Ovary (tissue), 10 donors: ENCODE results near the gene DAG1. TPM values are rescaled to one million over a fixed set of nuclear protein-coding genes. Genes with fewer than 3 reads are reported as not detected.

ENCODE experiments used
- DNase-seq, 5 donors: peaks; one replicate each; pipeline ENCODE4 v3.0.0-alpha.2; 2019 to 2020
- H3K27ac ChIP-seq, 2 donors: fragments of 200-600 bp; one replicate each; pipeline versions ENCODE4 v1.5.1 to v1.8.0; 2019 to 2022
- H3K27me3 ChIP-seq: fragments of 200-600 bp; one replicate; pipeline ENCODE4 v1.8.0; 2022
- H3K36me3 ChIP-seq: fragments of 200-600 bp; sonication (generic); one replicate; pipeline ENCODE4 v1.5.1; 2019
- H3K4me1 ChIP-seq: one replicate; pipeline ENCODE4 v1.8.1; 2013; ENCODE audit warnings: mild to moderate bottlenecking, moderate library complexity; ENCODE audit not compliant: insufficient read depth
- H3K4me3 ChIP-seq: fragments of 200-600 bp; sonication (generic); one replicate; pipeline ENCODE4 v1.5.1; 2017
- H3K9me3 ChIP-seq, 2 donors: fragments of 200-600 bp in 1 of 2; sonication (generic) in 1 of 2; one replicate each; pipeline versions ENCODE4 v1.5.1 to v1.8.1; 2013 to 2019; ENCODE audit warnings: mild to moderate bottlenecking in 1 of 2, moderate library complexity in 1 of 2
- CTCF ChIP-seq, 3 donors: fragments of 450-650 bp in 2 of 3; fragments of 200-600 bp in 1 of 3; IDR thresholded peaks; one replicate each; pipeline versions ENCODE4 v1.5.1 to v1.8.0; 2016 to 2022; ENCODE audit warnings: antibody characterized with exemption in 3 of 3, mild to moderate bottlenecking in 1 of 3
- EP300 ChIP-seq: sonication (generic); formaldehyde crosslinking; IDR thresholded peaks from one replicate; pipeline ENCODE4 v1.6.1; 2017; ENCODE audit warnings: antibody characterized with exemption
- POLR2A ChIP-seq: fragments of 450-650 bp; IDR thresholded peaks from one replicate; pipeline ENCODE4 v1.6.1; 2017; ENCODE audit warnings: antibody characterized with exemption, mild to moderate bottlenecking, moderate library complexity
- WGBS, 3 donors: extraction: QIAGEN DNeasy Blood & Tissue Kit in 1 of 3; methylation state at CpG; one replicate each; pipeline versions ENCODE4 v1.1.5 to v1.1.7; 2013 to 2017; 5-methylcytosine and 5-hydroxymethylcytosine counted together
- intact Hi-C, 4 donors: fragments of 100-400 bp; cut with DNase I; formaldehyde crosslinking; loops; one replicate each; pipeline versions ENCODE4 v1.11.0 to v1.15.1; 2022 to 2023
- long read RNA-seq, 3 donors: library from polyadenylated mRNA in 2 of 3; unstranded in 2 of 3; transcript quantifications; one replicate each; pipeline ENCODE4 v2.0.0 and lab custom pipeline, GENCODE V29; 2021 to 2026
- polyA plus RNA-seq, 2 donors: library from polyadenylated mRNA; stranded (reverse); fragments of 200-250 nt in 1 of 2; fragments of 350-450 nt in 1 of 2; fragmentation: Illumina TruSeq in 1 of 2; extraction: RNeasy Lipid Tissue Mini Kit (QIAGEN cat#74804) in 1 of 2; gene quantifications; one replicate each; pipeline ENCODE4 v1.2.3, GENCODE V29; 2013 to 2014
- total RNA-seq, 7 donors: library from RNA; depleted of rRNA in 2 of 7; stranded (reverse); fragments of >200 nt in 2 of 7; fragmentation: NEBNext Ultra II Directional in 3 of 7; extraction: Animal tissue kit (Norgen Biotek cat#: 25700) in 3 of 7; gene quantifications; one replicate each; pipeline versions ENCODE4 v1.1.0 to v1.2.4, GENCODE V29; 2016 to 2023
- donor health status: DM: no; HTN: no; CAD: no; lungs with moderate emphysema.
- donor health status: DM: no; HTN: no; CAD: no.
- donor health status: Bipolar disorder and iron deficiency.
- donor health status: DM: yes; HTN: yes; CAD: no.
- donor health status: DM: no; HTN: no; CAD: no.
- donor health status: DM: yes; HTN: yes; CAD: no.

DAG1 gene
- total RNA-seq (10 to 100 TPM; 22.1 to 90.7 (median 61.8) TPM), polyA plus RNA-seq (10 to 100 TPM; 35.5 to 43.1 TPM)
- long read RNA-seq, donor 1, full-length matches to known transcripts, result 2 of 38 reads
- long read RNA-seq, donor 1, partial matches to known transcripts, result 0 of 38 reads
- long read RNA-seq, donor 1, other reads (novel, unspliced or antisense), result 36 of 38 reads
- long read RNA-seq, donor 2, full-length matches to known transcripts, result 18 of 18 reads
- long read RNA-seq, donor 2, partial matches to known transcripts, result 0 of 18 reads
- long read RNA-seq, donor 2, other reads (novel, unspliced or antisense), result 0 of 18 reads
- long read RNA-seq, donor 3, full-length matches to known transcripts, result 19 of 44 reads
- long read RNA-seq, donor 3, partial matches to known transcripts, result 0 of 44 reads
- long read RNA-seq, donor 3, other reads (novel, unspliced or antisense), result 25 of 44 reads

GRCh38 chr3:49469936-49470713, at the start of gene DAG1:
TSS of gene DAG1 (plus strand) at chr3:49470267. CDS start at chr3:49510535, 40,268 bp downstream.
- Histone ChIP-seq H3K4me1 (peaks cover 18% of the 10 kb centered on the region), H3K27me3 (no peaks in the 10 kb centered on the region), H3K27ac (peak within 1 kb of the TSS; percentile 78 to 98), H3K4me3 (peak within 1 kb of the TSS; percentile 92), H3K36me3 (no peaks in the 10 kb centered on the region), H3K9me3 (no peaks in the 10 kb centered on the region)
- DNase-seq, result peak; percentile 99
- TF ChIP-seq POLR2A (peak; percentile 68), CTCF (IDR thresholded peaks at IDR 0.05) (peak in 2 of 3 donors; percentile 30 to 41), EP300 (no peak)
- intact Hi-C loops, result loop anchor here in 2 of 4 donors (5.0 to 10.0 kb wide), 2 partner anchors 55 to 62 kb away; partner anchors contain the start of genes RHOA (in 1 of the 2) and TCTA (in 1 of the 2)
- WGBS, 3 donors, result 0% methylated on average over 84 to 108 of the region's 108 CpGs

GRCh38 chr3:49421890-49422378, 48.1 kb upstream of the DAG1 start:
- WGBS, 3 donors, result 21 to 34% (median 29%) methylated on average over 14 of the region's 14 CpGs
- DNase-seq, result peak in 1 of 5 donors; percentile 31
- Histone ChIP-seq H3K36me3 (no peaks in the 10 kb centered on the region), H3K9me3 (no peaks in the 10 kb centered on the region), H3K27ac (peak overlapping the region in 1 of 2 donors; percentile 7), H3K27me3 (no peaks in the 10 kb centered on the region), H3K4me1 (peaks cover 2% of the 10 kb centered on the region), H3K4me3 (peak overlapping the region; percentile 18)
- intact Hi-C loops, result no loop called here
- TF ChIP-seq POLR2A (no peak), EP300 (no peak), CTCF (IDR thresholded peaks at IDR 0.05) (no peak)

- TF ChIP-seq CTCF (IDR thresholded peaks at IDR 0.05), result no peak
- no peak for TF ChIP-seq POLR2A
- no peak for TF ChIP-seq EP300
- no peaks in the 10 kb centered on the region for H3K27me3 ChIP-seq
- no peaks in the 10 kb centered on the region for H3K9me3 ChIP-seq
- WGBS, 3 donors, result 34 to 36% (median 36%) methylated on average over 18 to 25 of the region's 25 CpGs
- peak within 1 kb of the TSS; percentile 18 for H3K4me3 ChIP-seq
- H3K4me1 ChIP-seq, result peaks cover 2% of the 10 kb centered on the region
- peak within 1 kb of the TSS in 1 of 2 donors; percentile 7 for H3K27ac ChIP-seq
- intact Hi-C loops, result no loop called here
- DNase-seq, result peak in 4 of 5 donors; percentile 41 to 73 (median 60)
- H3K36me3 ChIP-seq, result no peaks in the 10 kb centered on the region
Measured at GRCh38 chr3:49422379-49423248, 47.5 kb upstream of the DAG1 start, which contains the start of gene AMT. TSS of gene AMT (minus strand) at chr3:49422473. CDS start at chr3:49422450, 23 bp downstream.
